Measurements from ENCODE around the gene ADRM1.

Gene ADRM1

DNA sequence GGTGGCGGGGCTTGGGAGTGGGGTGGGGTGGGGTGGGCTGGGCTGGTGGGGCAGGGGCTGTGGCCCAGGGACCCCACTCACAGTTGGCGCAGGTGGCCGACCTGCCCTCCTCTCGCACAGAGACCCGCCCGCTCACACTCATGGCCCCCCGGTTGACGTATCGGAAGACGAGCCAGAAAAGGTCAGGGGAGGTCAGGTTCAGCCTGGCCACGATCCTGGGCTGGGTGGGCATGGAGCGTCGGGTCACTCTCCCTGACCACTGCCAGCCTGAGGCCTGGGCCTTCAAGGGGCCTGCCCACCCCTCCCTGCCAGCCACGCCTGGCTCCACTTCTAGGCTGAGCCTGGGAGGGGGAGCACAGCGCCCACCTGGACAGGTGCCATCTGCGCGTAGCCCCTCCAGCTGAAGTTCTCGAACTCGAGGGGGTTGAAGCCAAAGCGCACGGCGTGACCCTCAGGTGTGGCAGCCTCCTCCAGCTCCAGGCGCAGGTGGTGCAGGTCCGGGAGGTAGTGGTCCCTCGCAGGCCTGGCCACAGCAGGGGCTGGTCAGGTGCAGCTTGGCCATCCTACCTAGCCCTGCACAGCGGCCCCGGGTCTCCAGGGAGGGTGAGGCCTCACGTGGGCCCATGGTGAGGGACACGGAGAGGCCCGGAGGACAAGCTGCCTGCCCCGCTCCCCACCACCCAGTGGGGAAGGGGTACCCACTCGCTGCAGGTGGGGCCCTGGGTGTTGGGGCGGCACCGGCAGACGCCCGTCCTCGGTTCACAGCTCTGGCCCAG lies 31.2 kb downstream of the ADRM1 start:
- no peak for TF ChIP-seq ZFX (IDR thresholded peaks at IDR 0.05)
- TF ChIP-seq, protein P1, sequence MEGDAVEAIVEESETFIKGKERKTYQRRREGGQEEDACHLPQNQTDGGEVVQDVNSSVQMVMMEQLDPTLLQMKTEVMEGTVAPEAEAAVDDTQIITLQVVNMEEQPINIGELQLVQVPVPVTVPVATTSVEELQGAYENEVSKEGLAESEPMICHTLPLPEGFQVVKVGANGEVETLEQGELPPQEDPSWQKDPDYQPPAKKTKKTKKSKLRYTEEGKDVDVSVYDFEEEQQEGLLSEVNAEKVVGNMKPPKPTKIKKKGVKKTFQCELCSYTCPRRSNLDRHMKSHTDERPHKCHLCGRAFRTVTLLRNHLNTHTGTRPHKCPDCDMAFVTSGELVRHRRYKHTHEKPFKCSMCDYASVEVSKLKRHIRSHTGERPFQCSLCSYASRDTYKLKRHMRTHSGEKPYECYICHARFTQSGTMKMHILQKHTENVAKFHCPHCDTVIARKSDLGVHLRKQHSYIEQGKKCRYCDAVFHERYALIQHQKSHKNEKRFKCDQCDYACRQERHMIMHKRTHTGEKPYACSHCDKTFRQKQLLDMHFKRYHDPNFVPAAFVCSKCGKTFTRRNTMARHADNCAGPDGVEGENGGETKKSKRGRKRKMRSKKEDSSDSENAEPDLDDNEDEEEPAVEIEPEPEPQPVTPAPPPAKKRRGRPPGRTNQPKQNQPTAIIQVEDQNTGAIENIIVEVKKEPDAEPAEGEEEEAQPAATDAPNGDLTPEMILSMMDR (conservative IDR thresholded peaks at IDR 0.05): no peak
- no peak overlapping the region for H3K27ac ChIP-seq

DNA sequence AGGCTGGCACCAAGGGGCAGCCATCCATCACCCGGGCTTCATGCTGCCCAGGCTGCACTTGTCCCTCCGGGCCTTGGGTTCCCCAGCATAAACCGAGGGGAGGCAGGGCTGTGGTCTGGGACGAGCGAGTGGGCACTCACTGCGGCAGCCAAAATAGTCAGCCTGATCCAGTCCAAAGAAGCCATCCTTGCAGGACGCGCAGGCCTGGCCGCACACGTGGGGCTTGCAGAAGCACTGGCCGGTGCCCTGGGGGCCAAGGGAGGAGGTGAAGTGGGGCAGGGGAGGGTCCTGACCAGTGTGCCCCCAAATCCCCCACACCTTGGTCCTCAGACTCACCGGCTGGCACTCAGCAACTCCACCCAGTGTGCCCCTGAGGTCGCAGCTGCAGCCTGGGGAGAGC lies 32.1 kb downstream of the ADRM1 start:
- TF ChIP-seq ZFX (IDR thresholded peaks at IDR 0.05): no peak
- TF ChIP-seq, protein P1 (conservative IDR thresholded peaks at IDR 0.05): no peak
- H3K27ac ChIP-seq: no peak overlapping the region

DNA sequence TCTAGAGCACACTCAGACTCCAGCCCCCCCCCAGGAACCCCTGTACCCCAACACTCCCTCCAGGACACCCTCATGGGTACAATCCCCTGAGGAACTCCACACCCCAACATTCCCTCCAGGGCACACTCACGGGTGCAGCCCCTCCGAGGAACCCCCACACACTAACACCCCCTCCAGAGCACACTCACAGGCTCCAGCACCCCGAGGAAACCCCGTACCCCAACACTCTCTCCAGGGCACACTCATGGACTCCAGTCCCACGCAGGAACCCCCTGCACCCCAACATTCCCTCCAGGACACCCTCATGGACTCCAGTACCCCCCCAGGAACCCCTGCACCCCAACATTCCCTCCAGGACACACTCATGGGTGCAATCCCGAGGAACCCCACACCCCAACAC lies 32.7 kb downstream of the ADRM1 start:
- H3K27ac ChIP-seq: no peak overlapping the region
- TF ChIP-seq ZFX (IDR thresholded peaks at IDR 0.05): no peak
- TF ChIP-seq, protein P1 (conservative IDR thresholded peaks at IDR 0.05): no peak

DNA sequence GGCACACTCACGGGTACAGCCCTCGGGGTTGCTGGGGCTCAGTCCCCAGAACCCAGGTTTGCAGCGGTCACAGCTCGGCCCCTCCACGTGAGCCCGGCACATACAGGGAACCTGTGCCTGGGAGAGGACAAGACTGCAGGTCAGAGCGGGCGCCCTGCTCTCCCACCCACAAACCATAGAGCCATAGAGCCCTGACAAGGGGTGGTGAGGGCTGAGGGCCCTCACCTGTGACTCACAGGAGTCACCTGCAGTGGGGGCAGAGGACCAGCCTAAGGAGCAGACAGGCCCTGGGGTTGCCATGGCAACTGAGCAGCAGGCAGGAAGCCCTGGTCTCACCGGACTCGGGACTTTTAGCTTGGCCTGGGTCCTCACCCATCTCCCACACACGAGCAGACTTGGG lies 33.5 kb downstream of the ADRM1 start:
- no peak overlapping the region for H3K27ac ChIP-seq
- TF ChIP-seq, protein P1 (conservative IDR thresholded peaks at IDR 0.05): no peak
- TF ChIP-seq ZFX (IDR thresholded peaks at IDR 0.05): no peak

DNA sequence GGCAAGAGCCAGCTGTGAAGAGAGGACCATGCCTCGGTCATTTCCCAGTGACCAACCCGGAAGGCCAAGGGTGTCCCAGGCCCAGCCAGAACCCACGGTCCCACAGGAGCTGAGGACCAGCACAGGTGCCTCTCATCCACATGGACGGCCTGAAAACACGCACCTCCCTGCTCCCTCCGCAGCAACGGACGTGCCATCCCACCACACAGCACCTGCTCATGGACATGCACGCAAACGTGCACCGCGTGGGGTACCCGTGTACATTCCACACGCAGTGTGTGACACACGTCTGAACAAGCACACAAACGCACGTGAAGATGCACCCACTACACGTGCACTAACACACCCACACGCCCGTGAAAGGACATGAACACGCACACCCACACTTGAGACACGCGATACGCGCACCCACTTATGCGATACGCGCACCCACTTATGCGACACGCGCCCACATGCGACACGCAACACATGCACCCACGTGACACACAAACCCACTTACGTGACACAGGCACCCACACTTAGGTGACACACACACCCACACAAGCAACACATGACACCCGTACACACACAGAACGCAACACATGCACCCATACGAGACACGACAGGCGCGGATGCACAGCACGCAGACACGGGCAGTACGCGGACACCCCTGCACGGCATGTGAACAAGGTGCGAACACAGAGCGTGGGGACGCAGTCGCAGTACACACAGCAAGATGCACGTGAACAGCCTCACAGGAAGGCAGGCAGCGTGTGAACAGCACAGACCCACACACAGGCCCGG lies 34.2 kb downstream of the ADRM1 start:
- no peak overlapping the region for H3K27ac ChIP-seq
- TF ChIP-seq ZFX (IDR thresholded peaks at IDR 0.05): no peak

DNA sequence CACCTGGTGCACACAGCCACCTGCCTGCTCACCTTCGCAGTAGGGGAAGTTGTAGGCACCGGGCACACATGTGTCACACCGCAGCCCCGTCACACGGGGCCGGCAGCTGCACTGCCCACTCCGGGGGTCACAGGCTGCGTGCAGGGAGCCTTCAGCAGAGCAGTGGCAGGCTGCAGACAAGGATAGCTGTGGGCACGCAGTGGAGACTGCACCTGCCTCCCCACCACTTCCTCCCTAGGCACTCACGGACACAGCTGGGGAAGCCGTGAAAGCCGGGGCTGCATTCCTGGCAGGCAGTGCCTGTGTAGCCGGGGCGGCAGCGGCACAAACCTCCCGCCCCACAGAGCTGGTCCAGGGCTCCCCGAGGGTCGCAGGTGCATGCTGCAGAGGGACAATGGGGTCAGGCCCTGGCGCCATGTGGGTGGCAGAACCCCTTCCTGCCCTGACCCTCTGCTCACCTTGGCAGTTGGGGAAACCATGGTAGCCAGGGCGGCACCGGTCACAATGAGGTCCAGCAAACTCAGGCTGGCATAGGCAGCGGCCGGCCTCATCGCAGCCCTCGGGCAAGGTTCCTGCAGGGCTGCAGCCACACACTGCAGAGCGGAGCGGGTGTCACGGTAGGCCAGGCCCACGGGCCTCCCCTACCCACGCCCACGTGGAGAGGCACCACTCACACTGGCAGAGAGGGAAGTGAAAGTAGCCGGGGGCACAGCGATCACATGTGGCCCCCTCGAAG lies 34.9 kb downstream of the ADRM1 start:
- TF ChIP-seq, protein P1 (conservative IDR thresholded peaks at IDR 0.05): no peak
- no peak for TF ChIP-seq ZFX (IDR thresholded peaks at IDR 0.05)
- H3K27ac ChIP-seq: no peak overlapping the region

DNA sequence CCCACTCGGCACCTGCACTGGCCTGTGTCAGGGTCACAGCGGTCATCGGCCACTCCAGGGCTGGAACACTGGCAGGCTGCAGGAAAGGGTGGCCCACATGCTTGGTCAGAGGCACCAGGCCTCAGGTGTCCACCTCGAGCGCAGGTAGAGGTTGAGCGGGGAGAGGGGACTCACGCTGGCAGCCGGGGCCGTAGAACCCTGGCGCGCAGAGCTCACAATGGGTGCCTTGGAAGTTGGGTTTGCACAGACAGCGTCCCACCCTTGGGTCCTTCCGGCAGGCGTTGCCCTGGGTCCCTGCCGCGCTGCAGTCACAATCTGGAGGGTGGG lies 35.5 kb downstream of the ADRM1 start:
- H3K27ac ChIP-seq: no peak overlapping the region
- no peak for TF ChIP-seq ZFX (IDR thresholded peaks at IDR 0.05)
- TF ChIP-seq, protein P1 (conservative IDR thresholded peaks at IDR 0.05): no peak
